ENCODE results near the gene OR2A5.
"Not testable (repeated sequence)": the region's sequence is repeated elsewhere in the genome, so short reads cannot be mapped to it uniquely, and the experiment has no call there.

The OR2A5 gene

GRCh38 chr7:144048648-144049047 lies at the start of gene OR2A5:
TSS of gene OR2A5 (plus strand) at chr7:144048948. CDS start at chr7:144050402, 1,454 bp downstream.
- no peak for DNase-seq (ENCODE audit: low read depth in 3 of 3)

GRCh38 chr7:144000020-144000419 lies 48.7 kb upstream of the OR2A5 start, which contains the start of gene OR6B1:
TSS of gene OR6B1 (plus strand) at chr7:144000320. CDS start at chr7:144003997, 3,677 bp downstream.
- DNase-seq (ENCODE audit: low read depth in 3 of 3): no peak

- DNase-seq (ENCODE audit: low read depth in 3 of 3): no peak
Measured at GRCh38 chr7:144001543-144001942, 47.2 kb upstream of the OR2A5 start.

GRCh38 chr7:144004703-144005102 lies 44.0 kb upstream of the OR2A5 start:
- DNase-seq (ENCODE audit: low read depth in 3 of 3): no peak

GRCh38 chr7:144006029-144006691 lies 42.6 kb upstream of the OR2A5 start:
- DNase-seq (ENCODE audit: low read depth in 3 of 3): no peak

- DNase-seq (ENCODE audit: low read depth in 3 of 3): no peak
Measured at GRCh38 chr7:144006692-144007042, 42.1 kb upstream of the OR2A5 start.

GRCh38 chr7:144009361-144009760 lies 39.4 kb upstream of the OR2A5 start:
- no peak for DNase-seq (ENCODE audit: low read depth in 3 of 3)

DNA sequence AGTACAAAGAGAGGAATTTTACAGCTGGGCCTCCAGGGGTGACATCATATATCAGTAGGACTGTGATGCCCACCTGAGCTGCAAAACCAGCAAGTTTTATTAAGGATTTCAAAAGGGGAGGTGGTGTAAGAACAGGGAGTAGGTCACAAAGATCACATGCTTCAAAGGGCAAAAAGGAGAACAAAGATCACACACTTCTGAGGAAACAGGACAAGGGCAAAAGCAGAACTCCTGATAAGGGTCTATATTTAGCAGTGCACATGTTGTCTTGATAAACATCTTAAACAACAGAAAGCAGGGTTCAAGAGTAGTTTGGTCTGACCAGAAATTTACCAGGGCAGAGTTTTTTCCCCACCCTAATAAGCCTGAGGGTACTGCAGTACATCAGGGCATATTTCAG lies 38.7 kb upstream of the OR2A5 start:
- not testable (repeated sequence) for DNase-seq (ENCODE audit: low read depth in 3 of 3)

DNA sequence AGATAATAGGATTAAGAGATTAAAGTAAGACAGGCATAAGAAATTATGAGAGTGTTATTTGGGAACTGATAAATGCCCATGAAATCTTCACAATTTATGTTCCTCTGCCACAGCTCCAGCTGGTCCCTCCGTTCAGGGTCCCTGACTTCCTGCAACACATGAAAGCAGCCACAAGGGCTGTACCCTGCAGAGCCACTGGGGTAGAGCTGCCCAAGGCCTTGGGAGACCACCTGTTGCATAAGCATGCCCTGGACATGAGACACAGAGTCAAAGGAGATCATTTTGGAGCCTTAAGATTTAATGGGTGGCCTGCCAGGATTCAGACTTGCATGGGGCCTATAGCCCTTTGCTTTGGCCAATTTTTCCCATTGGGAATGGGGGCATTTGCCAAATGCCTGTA lies 37.9 kb upstream of the OR2A5 start:
- not testable (repeated sequence) for DNase-seq (ENCODE audit: low read depth in 3 of 3)

DNA sequence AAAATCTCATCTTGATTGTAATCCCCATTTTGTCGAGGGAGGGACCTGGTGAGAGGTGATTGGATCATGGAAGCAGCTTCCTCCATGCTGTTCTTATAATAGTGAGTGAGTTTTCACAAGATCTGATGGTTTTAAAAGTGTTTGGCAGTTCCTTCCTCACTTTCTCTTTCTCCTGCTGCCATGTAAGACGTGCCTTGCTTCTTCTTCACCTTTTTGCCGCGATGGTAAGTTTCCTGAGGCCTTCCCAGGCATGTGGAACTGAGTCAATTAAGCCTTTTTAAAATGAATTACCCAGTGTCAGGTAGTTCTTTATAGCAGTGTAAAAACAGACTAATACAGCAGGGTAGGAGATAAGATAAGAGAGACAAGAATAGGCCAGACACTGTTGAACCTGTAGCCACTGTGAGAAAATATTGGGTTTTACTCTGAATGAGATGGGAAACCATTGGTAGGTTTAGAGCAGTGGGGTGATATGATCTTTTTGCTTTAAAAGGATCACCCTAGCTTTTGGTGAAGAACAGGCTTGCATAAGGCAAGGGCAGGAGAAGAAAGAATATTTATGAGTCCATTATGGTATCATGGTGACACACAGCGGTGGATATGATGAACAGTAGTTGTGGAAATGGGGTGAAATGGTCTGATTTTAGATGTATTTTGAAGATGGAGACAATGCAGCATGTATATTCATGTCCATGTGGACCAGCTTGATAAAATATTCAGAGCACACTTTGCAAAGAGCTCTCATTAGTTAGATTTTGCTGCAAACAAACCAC lies 37.1 kb upstream of the OR2A5 start:
- no peak for DNase-seq (ENCODE audit: low read depth in 3 of 3)

DNA sequence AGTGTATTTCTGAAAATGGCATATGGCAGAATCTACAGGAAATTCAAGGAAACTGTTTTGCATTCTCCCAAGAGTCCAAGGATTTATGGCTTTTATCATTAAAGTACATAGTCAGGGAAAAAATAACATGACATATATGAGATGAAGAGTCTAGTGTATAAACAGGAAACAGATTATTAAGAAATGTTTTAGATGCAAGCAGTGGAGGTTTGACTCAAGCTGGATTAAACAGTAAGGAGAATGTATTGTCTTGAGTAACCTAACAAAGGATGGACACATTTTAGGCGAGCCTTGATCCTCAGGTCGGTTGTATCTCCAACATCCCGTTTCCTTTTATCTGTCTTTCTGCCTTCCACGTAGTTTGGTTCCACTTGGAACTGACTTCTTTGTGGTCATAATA lies 30.7 kb upstream of the OR2A5 start:
- DNase-seq (ENCODE audit: low read depth in 3 of 3): no peak

GRCh38 chr7:144019457-144019856 lies 29.3 kb upstream of the OR2A5 start:
- no peak for DNase-seq (ENCODE audit: low read depth in 3 of 3)

DNA sequence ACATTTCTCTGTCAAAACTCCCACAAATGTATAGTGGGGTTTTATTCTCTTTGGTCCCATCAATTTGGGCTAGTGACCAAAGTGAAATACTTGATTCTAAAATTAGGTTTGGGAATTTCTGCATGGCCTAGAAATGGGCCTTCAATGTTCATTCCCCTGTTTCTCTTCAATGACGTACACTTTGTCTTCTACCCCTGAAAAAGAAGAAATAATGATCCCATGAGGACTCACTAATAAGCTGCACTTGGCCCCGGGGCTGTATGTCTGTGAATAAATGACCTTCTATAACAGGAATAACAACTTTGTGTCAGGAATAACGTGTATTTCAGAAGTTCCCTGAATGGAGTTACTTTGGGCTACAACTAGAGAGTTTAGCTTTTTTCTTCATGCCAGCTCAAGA lies 28.4 kb upstream of the OR2A5 start:
- no peak for DNase-seq (ENCODE audit: low read depth in 3 of 3)

GRCh38 chr7:144022169-144022568 lies 26.6 kb upstream of the OR2A5 start:
- no peak for DNase-seq (ENCODE audit: low read depth in 3 of 3)

GRCh38 chr7:144023171-144023827 lies 25.4 kb upstream of the OR2A5 start:
- no peak for DNase-seq (ENCODE audit: low read depth in 3 of 3)

DNA sequence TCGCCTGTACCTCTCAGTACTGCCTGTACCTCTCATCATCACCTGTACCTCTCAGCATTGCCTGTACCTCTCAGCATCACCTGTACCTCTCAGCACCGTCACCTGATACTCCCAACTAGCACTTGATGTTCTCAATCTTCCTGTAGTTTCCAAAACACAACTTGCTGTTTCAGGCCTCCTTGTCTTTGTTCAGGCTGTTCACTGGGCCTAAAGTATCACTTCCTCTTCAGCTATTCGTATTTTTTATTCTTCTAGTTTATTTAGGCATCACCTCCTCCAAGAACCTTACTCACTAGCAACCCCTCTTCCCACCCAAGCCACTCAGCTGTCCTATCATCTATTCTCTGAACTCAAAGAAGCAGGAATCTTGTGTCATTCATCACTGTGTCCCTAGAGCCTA lies 24.5 kb upstream of the OR2A5 start:
- DNase-seq (ENCODE audit: low read depth in 3 of 3): no peak

- no peak for DNase-seq (ENCODE audit: low read depth in 3 of 3)
Measured at GRCh38 chr7:144026203-144026883, 22.4 kb upstream of the OR2A5 start.

DNA sequence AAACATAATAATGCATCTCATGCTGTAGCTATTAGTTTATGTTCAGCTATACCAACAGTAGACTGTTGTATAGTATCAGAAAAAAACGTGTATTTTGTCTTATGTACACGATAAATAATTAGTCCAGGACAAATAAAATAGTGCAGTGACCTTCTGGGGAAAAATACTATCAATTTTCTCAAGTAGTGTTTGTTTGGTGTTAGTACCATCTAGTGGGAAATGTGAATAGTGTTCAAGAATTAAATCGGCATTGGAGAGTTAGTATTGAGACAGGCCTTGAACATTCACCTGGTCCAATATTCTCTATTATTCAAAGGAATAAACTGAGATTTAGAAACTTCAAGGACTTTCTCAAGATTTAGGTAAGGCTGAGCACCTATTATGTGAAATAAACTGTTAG lies 21.7 kb upstream of the OR2A5 start:
- DNase-seq (ENCODE audit: low read depth in 3 of 3): no peak

- no peak for DNase-seq (ENCODE audit: low read depth in 3 of 3)
Measured at GRCh38 chr7:144027974-144028373, 20.8 kb upstream of the OR2A5 start.

DNA sequence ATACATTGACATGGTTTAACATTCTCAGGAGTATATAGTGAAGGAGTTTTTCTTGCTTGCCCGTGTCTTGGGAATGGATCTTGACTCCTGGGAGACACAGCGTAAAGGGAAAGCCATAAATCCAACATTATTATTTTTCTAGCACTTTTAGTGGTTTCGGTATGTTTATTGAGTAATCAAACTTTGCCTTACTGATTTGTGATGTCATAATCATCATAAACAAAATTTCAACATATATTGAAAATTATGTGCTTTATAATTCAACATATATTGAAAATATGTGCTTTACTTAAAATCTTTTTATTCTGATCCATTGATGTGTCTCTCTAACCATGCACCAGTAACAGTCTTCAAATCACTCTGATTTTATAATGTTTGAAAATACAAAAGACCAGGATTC lies 20.2 kb upstream of the OR2A5 start:
- DNase-seq (ENCODE audit: low read depth in 3 of 3): no peak

- no peak for DNase-seq (ENCODE audit: low read depth in 3 of 3)
Measured at GRCh38 chr7:144032516-144032915, 16.2 kb upstream of the OR2A5 start.

DNA sequence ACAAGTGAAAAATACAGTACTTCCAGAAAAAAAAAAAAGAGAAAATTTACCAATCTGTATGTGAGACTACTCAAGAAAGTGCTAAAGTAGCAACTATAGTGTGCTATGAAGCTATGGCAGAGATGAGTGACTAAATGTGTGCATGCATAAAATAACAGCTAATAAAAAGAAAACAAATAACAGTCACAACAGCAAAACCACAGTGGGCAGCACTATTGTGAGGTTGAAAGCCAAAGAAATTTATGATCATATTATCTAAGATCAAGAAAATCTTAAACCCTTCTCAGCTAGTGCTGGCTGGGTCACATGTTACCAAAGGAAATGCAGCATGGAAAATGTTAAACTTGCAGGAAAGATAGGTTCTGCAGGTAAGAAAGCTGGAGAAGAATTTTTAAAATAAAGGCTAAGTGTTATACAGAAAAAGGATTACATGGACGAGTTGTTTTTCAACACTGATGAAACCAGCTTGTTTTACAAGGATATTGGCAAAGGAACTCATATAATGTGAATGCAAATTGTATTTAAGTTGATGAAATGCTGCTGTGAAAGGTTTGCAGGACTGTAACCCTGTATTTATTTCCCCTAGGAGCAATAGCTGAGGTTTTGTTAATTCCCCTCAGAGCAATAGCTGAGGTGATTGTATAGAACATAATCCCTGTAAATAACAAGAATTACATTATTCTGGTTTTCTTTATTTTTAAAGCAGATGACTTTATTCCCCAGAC lies 15.6 kb upstream of the OR2A5 start:
- no peak for DNase-seq (ENCODE audit: low read depth in 3 of 3)

Measured in stimulated activated CD4-positive, alpha-beta T cell treated with anti-CD3 and anti-CD28 coated beads, TNF-alpha, amount 100 ng/mL, for 4 hours (primary cell).